DOHH2 (cell line): Measurements from ENCODE around the gene MLLT10.

Experiments used
- H3F3A ChIP-seq: fragments of 200-600 bp; sonication (generic), shearing (Covaris generic); 2 replicates; pipeline ENCODE4 v1.6.0; 2016; ENCODE audit warnings: antibody characterized with exemption, mild to moderate bottlenecking; ENCODE audit not compliant: control insufficient read depth, insufficient read depth
- H3K27ac ChIP-seq: fragments of 200-600 bp; sonication (generic); 2 replicates; pipeline ENCODE4 v1.5.1; 2014; ENCODE audit warnings: low read depth, mild to moderate bottlenecking, low read length, moderate library complexity
- H3K27me3 ChIP-seq: fragments of 200-600 bp; sonication (generic); 2 replicates; pipeline ENCODE4 v1.6.1; 2014; ENCODE audit warnings: mild to moderate bottlenecking, low read length, mixed read lengths; ENCODE audit not compliant: control insufficient read depth
- H3K36me3 ChIP-seq: fragments of 200-600 bp; sonication (generic); 2 replicates; pipeline ENCODE4 v1.6.1; 2014; ENCODE audit warnings: mild to moderate bottlenecking, low read length, moderate library complexity, mixed read lengths; ENCODE audit not compliant: control insufficient read depth
- H3K4me1 ChIP-seq: fragments of 200-600 bp; sonication (generic); 2 replicates; pipeline ENCODE4 v1.6.1; 2014; ENCODE audit warnings: mild to moderate bottlenecking, low read length, mixed read lengths; ENCODE audit not compliant: control insufficient read depth
- H3K4me2 ChIP-seq: fragments of 200-600 bp; sonication (generic); 2 replicates; pipeline ENCODE4 v1.6.0; 2014; ENCODE audit warnings: mild to moderate bottlenecking, low read length, moderate library complexity
- H3K4me3 ChIP-seq: fragments of 200-600 bp; sonication (generic); 2 replicates; pipeline ENCODE4 v1.5.1; 2014; ENCODE audit warnings: mild to moderate bottlenecking, low read length, mixed read lengths
- H3K79me2 ChIP-seq: fragments of 200-600 bp; sonication (generic); 2 replicates; pipeline ENCODE4 v1.6.1; 2014; ENCODE audit warnings: mild to moderate bottlenecking, low read length, mixed read lengths; ENCODE audit not compliant: control insufficient read depth
- H3K9me2 ChIP-seq: fragments of 200-600 bp; sonication (generic); replicated peaks from 2 replicates; pipeline ENCODE4 v1.6.1; 2014; ENCODE audit warnings: mild to moderate bottlenecking, low read length, mixed read lengths; ENCODE audit not compliant: control insufficient read depth
- H3K9me3 ChIP-seq: fragments of 200-600 bp; sonication (generic); 2 replicates; pipeline ENCODE4 v1.6.1; 2014; ENCODE audit warnings: antibody characterized with exemption, low read length, mixed read lengths; ENCODE audit not compliant: control insufficient read depth, insufficient read depth
- H4K20me1 ChIP-seq: fragments of 200-600 bp; sonication (generic); 2 replicates; pipeline ENCODE4 v1.6.0; 2014; ENCODE audit warnings: low read depth, mild to moderate bottlenecking, antibody characterized with exemption, low read length, moderate library complexity; ENCODE audit not compliant: control insufficient read depth, insufficient read depth
- EZH2phosphoT487 ChIP-seq: fragments of 200-600 bp; sonication (generic); IDR thresholded peaks from 2 replicates; pipeline ENCODE4 v1.6.1; 2017; ENCODE audit warnings: borderline replicate concordance, mild to moderate bottlenecking, antibody characterized with exemption, low read length, moderate library complexity, mixed read lengths
- TF ChIP-seq, protein P1 (sequence below): fragments of 200-600 bp; sonication (generic); IDR thresholded peaks from one replicate; pipeline ENCODE4 v1.5.1; 2014; ENCODE audit warnings: antibody characterized with exemption, mild to moderate bottlenecking, low read depth, low read length; ENCODE audit not compliant: poor library complexity, severe bottlenecking

MLLT10 gene

GRCh38 chr10:21700474-21700873 is 166.4 kb downstream of the MLLT10 start:
- no peaks in the 10 kb centered on the region for H3K9me2 ChIP-seq
- no peak overlapping the region for H3K27ac ChIP-seq
- H3K4me1 ChIP-seq = peaks cover 33% of the 10 kb centered on the region
- H3K9me3 ChIP-seq = peaks cover 27% of the 10 kb centered on the region
- H4K20me1 ChIP-seq = peaks cover 17% of the 10 kb centered on the region
- no peak overlapping the region for H3K4me3 ChIP-seq
- H3K4me2 ChIP-seq = no peak overlapping the region
- peaks cover 12% of the 10 kb centered on the region for H3F3A ChIP-seq
- TF ChIP-seq EZH2phosphoT487 = no peak
- TF ChIP-seq, protein P1, sequence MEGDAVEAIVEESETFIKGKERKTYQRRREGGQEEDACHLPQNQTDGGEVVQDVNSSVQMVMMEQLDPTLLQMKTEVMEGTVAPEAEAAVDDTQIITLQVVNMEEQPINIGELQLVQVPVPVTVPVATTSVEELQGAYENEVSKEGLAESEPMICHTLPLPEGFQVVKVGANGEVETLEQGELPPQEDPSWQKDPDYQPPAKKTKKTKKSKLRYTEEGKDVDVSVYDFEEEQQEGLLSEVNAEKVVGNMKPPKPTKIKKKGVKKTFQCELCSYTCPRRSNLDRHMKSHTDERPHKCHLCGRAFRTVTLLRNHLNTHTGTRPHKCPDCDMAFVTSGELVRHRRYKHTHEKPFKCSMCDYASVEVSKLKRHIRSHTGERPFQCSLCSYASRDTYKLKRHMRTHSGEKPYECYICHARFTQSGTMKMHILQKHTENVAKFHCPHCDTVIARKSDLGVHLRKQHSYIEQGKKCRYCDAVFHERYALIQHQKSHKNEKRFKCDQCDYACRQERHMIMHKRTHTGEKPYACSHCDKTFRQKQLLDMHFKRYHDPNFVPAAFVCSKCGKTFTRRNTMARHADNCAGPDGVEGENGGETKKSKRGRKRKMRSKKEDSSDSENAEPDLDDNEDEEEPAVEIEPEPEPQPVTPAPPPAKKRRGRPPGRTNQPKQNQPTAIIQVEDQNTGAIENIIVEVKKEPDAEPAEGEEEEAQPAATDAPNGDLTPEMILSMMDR = no peak
- peaks cover 67% of the 10 kb centered on the region for H3K79me2 ChIP-seq
- peaks cover 48% of the 10 kb centered on the region for H3K36me3 ChIP-seq
- H3K27me3 ChIP-seq = no peaks in the 10 kb centered on the region

DNA sequence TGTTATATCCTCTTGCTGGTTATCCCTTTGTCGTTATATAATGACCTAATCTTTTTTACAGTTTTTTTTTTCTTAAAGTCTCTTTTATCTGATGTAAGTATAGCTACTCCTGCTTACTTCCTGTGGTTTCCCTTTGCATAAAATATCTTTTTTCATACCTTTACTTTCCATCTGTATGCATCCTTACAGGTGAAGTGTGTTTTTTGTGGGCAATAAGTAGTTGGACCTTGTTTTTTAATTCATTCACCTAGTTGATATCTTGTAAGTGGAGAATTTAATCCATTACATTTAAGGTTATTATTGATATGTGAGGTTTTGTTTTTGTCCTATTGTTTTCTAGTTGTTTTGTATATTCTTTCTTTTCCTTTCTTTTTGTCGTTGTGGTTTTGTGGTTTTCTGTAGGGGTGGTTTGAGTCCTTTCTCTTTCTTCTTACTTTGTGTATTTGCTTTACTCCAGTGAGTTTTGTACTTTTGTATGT is 168.6 kb downstream of the MLLT10 start:
- H3K9me2 ChIP-seq = no peaks in the 10 kb centered on the region
- H3K27me3 ChIP-seq = no peaks in the 10 kb centered on the region
- H3K4me1 ChIP-seq = peaks cover 33% of the 10 kb centered on the region
- peak overlapping the region; percentile 53 for H3K4me3 ChIP-seq
- TF ChIP-seq, protein P1 = no peak
- no peak for TF ChIP-seq EZH2phosphoT487
- H3K9me3 ChIP-seq = peaks cover 25% of the 10 kb centered on the region
- H3F3A ChIP-seq = peaks cover 12% of the 10 kb centered on the region
- peaks cover 18% of the 10 kb centered on the region for H4K20me1 ChIP-seq
- H3K36me3 ChIP-seq = peaks cover 40% of the 10 kb centered on the region
- peak overlapping the region; percentile 86 for H3K4me2 ChIP-seq
- H3K27ac ChIP-seq = peak overlapping the region; percentile 85
- H3K79me2 ChIP-seq = peaks cover 78% of the 10 kb centered on the region

DNA sequence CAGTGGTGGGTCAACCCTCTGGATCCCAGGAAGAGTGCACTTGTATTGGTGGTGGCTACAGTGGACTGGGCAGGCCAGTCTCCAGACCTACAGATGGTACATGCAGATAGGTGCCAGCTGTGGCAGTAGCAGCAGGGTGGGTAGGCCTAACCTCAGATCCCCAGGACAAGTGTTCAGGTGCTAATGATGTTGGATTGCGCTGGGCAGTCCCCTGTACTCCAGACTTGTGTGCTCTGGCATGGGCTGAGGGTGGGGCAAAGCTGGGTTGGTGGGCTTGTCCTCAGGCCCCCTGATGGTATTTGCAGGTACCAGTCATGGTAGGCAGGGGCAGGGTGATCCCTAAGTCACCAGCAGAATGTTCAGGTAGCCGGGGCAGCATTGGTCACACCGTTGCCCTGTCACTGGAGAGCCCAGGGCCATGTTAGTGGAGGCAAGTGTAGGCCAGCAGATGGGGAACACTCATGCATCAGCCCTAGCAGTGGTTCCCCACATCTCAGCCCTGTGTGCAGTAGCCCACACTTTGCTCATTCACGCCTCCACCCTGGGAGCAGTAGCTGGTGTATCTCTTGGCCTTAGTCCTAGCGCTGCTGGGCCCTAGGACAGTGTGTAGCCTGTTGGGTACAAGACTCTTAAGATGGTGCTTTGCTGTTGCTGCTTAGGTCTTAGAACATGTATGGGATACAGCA is 171.3 kb downstream of the MLLT10 start:
- Histone ChIP-seq H3K27ac (no peak overlapping the region), H3K9me2 (no peaks in the 10 kb centered on the region), H3F3A (peaks cover 9% of the 10 kb centered on the region), H3K27me3 (no peaks in the 10 kb centered on the region), H3K36me3 (peaks cover 32% of the 10 kb centered on the region), H3K79me2 (peaks cover 68% of the 10 kb centered on the region), H3K4me3 (no peak overlapping the region), H4K20me1 (peaks cover 18% of the 10 kb centered on the region), H3K4me1 (peaks cover 34% of the 10 kb centered on the region), H3K9me3 (peaks cover 8% of the 10 kb centered on the region), H3K4me2 (no peak overlapping the region)
- no peak for TF ChIP-seq EZH2phosphoT487
- TF ChIP-seq, protein P1 = no peak
